ENCODE results near the gene SMYD4. TPM values are rescaled to one million over a fixed set of nuclear protein-coding genes. Genes with fewer than 3 reads are reported as not detected.
A peak's percentile ranks its signal among the peaks of the same experiment; 100 is the strongest.

SMYD4 gene
- total and polyA plus RNA-seq, 9 of the 15 experiments (the other 6 are each of a cell fraction or from before 2014, with no cell fraction given): 1.3 to 10.2 (median 6.7) TPM

DNA sequence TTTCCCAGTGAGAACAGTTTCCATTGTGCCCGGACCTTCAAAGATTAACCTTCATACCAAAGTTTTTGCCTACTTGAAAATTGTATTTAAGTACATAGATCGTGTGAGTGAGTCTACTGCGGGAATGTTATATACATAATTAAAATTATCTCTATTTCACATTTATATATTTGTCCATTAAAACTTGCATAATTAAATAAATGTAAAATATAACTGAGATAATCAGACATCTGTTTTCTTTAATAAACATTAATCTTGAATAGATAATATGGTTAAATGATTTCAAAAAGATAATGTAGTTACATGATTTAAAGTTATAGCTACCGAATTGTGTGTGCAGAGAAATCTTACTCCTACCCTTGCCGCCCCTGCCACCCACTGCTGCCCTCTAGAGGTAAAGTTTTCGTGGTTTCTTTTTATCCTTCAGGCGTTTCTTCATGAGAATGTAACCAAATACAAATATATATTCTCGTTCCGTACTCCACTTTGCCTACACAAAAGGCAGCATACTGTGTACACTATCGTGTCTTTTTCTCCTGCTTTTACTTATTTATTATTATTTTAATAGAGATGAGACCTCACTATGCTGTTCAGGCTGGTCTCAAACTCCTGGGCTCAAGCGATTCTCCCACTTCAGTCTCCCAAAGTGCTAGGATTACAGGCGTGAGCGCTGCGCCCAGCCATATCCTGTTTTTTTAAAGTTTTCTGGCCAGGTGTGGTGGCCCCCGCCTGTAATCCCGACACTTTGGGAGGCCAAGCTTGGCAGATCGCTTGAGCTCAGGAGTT, 35.7 kb upstream of the SMYD4 start (continued):
- TF ChIP-seq PRPF4 (IDR thresholded peaks at IDR 0.05; ENCODE audit: insufficient read depth, low read depth, low read length, poor library complexity, severe bottlenecking) (no peak), KLF10 (CRISPR knock-in tag; IDR thresholded peaks at IDR 0.05) (no peak), XRCC5 (IDR thresholded peaks at IDR 0.05; ENCODE audit: low read depth, low read length) (no peak)
- TF ChIP-seq, protein P1, sequence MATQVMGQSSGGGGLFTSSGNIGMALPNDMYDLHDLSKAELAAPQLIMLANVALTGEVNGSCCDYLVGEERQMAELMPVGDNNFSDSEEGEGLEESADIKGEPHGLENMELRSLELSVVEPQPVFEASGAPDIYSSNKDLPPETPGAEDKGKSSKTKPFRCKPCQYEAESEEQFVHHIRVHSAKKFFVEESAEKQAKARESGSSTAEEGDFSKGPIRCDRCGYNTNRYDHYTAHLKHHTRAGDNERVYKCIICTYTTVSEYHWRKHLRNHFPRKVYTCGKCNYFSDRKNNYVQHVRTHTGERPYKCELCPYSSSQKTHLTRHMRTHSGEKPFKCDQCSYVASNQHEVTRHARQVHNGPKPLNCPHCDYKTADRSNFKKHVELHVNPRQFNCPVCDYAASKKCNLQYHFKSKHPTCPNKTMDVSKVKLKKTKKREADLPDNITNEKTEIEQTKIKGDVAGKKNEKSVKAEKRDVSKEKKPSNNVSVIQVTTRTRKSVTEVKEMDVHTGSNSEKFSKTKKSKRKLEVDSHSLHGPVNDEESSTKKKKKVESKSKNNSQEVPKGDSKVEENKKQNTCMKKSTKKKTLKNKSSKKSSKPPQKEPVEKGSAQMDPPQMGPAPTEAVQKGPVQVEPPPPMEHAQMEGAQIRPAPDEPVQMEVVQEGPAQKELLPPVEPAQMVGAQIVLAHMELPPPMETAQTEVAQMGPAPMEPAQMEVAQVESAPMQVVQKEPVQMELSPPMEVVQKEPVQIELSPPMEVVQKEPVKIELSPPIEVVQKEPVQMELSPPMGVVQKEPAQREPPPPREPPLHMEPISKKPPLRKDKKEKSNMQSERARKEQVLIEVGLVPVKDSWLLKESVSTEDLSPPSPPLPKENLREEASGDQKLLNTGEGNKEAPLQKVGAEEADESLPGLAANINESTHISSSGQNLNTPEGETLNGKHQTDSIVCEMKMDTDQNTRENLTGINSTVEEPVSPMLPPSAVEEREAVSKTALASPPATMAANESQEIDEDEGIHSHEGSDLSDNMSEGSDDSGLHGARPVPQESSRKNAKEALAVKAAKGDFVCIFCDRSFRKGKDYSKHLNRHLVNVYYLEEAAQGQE (IDR thresholded peaks at IDR 0.05; ENCODE audit: borderline replicate concordance): peak; percentile 33; the same call in 1 of the 2 replicates
- TF ChIP-seq, protein P1 (CRISPR knock-in tag; IDR thresholded peaks at IDR 0.05; ENCODE audit: low read depth): no peak

All from K562 (cell line).